SKM-1 treated with dmso at 0.1 percent for 144 hours (cell line): ENCODE results near the gene HHIPL2.

Experiments
- DNase-seq: peaks from one replicate; lab custom pipeline; 2025; ENCODE audit not compliant: unreplicated experiment; lab: John Stamatoyannopoulos, UW

Gene HHIPL2

DNA sequence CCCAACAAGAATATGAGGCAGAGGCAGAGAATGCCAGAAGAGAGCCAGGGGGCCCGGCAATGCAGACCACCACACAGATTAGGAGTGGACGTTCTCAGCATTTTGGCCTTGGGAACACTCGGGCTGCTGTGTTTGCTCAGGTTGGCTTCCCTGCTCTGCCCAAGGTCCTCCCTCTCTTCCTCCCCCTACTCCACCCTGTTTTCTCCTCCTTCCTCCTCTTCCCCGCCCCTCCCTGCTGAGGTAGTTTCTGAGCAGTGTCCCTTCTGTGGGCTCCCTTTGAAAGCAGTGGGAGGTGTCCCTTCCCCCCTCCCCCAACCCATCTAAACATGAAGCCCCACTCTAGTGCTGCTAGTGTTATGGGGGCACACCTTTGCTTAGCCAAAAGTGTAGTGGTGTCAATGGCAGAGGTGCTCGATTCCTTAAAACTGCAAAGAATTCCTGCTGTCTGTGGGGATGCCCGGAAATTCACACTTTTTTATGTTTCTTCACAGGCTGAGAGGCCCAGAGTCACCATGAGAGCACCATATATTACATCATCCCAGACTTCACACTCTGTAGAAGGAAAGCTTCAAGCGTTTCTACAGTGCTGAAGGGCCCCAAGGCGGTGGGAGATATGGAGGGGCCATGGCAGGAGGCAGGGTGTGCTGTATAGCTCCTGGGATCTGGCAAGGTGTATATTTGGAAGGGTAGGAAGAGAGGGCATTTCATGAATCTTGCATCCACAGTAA is at the start of gene HHIPL2:
Gene HHIPL2 (minus strand): TSS at position 161 of the 728 bp plus-strand sequence. CDS start 60 bp downstream, at position 101.
- DNase-seq, result no peak

- no peak for DNase-seq
Observed at GRCh38 chr1:222596696-222597095, 48.8 kb upstream of the HHIPL2 start.

- no peak for DNase-seq
Observed at GRCh38 chr1:222594789-222595188, 46.9 kb upstream of the HHIPL2 start.

GRCh38 chr1:222592171-222592570 is 44.3 kb upstream of the HHIPL2 start:
- no peak for DNase-seq

DNA sequence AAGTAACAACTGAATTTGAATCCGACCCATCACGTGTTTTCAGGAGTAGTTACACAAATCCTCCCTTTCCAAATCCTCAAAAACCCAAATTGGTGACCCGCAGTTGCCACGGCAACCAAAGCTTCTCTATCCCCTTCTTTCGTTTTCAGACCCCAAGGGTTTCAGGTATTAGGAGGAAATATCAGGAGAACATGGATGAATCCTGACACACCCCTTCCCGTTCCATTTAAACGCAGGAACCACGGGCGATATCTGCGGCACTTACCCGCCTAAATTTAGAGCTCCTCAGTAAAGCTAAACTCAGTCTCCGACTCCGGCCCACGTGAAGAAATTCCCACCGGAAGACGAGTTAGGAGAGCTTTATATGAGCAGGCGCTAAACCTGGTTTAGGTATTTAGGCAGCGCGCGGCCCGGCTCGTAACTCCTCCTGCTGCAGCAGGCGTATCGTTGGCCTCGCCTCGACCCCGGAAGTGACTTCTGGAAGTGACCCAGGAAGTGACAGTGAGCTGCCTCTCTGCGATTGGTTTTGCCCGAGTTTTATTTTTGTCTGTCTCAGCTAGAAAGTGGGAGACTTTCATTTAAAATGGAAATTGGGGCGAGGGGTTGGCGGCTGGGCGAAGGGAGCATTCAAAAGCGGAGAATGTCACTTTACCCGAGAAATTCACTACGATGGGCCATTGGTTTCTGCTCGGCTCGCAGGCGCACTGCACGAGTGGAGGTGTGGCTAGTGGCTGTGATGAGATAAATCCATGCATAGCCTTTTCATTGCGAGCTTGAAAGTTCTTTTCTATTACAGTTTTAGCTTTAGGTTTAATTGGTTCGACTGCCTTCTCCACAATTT is 41.8 kb upstream of the HHIPL2 start, which contains the start of gene TAF1A:
Gene TAF1A (minus strand): TSS at position 472 of the 841 bp plus-strand sequence.
- peak; percentile 85 for DNase-seq

GRCh38 chr1:222588135-222588534 is 40.2 kb upstream of the HHIPL2 start:
- no peak for DNase-seq

- DNase-seq, result no peak
Observed at GRCh38 chr1:222586842-222587241, 38.9 kb upstream of the HHIPL2 start.

DNA sequence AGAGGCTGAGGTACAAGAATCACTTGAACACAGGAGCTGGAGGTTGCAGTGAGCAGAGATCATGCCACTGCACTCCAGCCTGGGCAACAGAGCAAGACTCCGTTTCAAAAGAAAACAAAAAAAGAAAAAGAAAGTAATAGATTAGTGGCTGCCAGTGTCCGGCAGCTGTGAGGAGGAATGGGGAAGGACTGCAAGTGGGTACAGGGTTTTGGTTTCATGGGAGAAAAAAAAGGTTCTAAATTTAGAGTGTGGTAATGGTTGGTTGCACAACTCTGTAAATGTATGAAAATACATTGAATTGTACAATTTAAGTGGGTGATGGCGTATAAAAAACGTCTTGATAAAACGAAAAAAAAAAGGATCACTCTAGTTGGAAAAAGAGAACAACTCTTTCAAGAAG is 35.2 kb upstream of the HHIPL2 start:
- DNase-seq, result peak; percentile 82

GRCh38 chr1:222582099-222582774 is 34.3 kb upstream of the HHIPL2 start:
- no peak for DNase-seq

GRCh38 chr1:222579316-222579715 is 31.4 kb upstream of the HHIPL2 start:
- no peak for DNase-seq

DNA sequence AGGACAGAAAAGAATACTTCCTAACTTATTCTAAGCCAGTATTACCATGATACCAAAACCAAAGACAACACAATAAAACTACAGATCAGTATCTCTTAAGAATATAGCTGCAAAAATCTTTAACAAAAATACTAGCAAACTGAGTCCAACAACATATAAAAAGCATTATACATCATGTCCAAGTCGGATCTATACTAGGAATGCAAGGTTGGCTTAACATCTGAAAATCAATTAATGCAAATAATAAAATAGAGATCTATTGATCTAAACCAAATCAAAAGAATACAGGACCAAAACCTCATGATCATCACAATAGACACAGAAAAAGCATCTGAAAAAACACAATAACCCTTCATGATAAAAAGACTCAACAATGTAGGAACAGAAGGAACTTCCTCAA is 22.9 kb upstream of the HHIPL2 start:
- DNase-seq, result no peak

- no peak for DNase-seq
Observed at GRCh38 chr1:222561656-222562055, 13.8 kb upstream of the HHIPL2 start.

- DNase-seq, result no peak
Observed at GRCh38 chr1:222557574-222557973, 9.7 kb upstream of the HHIPL2 start.

DNA sequence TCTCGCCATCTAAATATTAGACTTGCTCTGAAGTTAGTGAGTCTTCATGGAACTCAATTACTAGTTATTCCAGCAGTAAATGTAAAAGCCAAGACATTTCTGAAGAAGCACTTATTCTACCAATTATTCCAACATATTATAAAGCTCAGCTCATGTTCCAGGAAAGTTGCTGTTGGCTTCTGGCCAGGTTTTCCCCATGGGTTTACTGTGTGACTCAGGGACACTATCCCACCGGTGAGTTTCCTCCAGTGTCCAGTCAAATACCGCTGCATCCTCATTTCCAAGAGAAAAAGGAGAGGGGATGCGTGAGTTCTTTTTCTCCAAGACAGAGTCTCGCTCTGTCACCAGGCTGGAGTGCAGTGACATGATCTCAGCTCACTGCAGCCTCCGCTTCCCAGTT is 9.2 kb upstream of the HHIPL2 start:
- no peak for DNase-seq

GRCh38 chr1:222555992-222556615 is 8.2 kb upstream of the HHIPL2 start:
- DNase-seq, result no peak

GRCh38 chr1:222554177-222554576 is 6.3 kb upstream of the HHIPL2 start:
- no peak for DNase-seq

DNA sequence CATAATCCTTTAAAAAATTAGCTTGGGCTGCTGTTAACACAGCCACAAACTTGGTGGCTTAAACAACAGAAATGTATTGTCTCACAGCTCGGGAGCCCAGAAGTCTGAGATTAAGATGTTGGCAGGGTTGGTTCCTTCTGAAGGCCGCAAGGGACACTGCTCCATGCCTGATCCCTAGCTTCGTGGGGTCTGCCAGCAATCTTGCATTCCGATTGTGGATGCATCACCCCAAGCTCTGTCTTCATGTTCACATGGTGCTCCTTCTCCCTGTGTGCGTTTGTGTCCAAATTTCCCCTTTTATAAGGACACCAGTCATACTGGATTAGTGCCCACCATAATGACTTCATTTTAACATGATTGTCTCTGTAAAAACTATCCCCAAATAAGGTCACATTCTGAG is 5.0 kb upstream of the HHIPL2 start:
- no peak for DNase-seq

DNA sequence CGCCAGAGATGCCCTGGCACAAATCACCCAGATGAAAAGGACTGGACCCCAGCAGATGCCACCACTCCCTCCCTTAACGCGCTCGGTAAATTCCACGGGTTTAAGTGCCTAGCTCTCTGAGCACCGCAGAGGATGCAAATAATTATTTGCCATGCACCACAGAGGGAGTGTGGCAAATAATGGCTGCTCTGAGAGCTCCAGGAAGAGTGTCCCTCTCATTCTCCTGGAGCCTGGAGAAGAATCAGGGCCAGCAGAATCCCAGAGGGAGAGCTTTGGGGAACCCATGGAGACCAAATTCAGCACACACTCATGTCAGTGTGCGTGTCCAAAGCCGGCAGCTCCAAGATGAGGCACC is 667 bp downstream of the HHIPL2 start:
- no peak for DNase-seq

DNA sequence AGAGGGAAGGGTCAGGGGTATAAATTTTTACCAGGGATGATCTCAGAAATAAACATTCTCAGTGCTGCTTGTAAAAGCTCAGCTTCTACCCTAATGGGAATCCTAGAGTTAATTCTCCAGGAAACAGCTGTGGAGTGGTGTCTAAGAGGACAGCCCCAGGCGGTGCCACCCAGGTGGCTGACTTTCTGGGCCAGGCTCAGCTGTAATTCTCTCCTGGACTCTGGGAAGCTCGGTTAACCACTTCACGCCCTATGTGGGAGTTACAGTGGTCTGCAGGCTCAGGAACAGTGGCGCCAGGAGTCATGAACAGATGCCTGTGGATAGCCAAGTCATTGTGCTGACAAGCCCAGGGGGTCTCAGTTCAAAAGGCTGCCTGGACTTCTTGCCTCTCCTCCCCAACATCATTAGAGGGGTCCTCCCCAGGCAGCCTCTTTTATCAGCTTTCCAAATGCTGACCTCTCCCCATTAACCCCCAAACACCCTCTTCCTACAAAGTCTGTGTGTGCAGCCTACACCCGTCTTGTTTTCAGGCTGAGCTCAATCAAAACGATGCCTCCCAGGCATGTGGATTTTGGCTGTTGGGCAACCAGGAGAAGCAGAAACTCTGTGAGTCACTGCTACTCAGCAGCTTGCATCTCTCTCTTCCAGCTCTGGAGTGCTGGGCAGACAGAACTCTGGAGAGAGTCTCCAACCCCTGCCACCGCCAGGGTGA is 1.2 kb downstream of the HHIPL2 start:
- DNase-seq, result no peak

DNA sequence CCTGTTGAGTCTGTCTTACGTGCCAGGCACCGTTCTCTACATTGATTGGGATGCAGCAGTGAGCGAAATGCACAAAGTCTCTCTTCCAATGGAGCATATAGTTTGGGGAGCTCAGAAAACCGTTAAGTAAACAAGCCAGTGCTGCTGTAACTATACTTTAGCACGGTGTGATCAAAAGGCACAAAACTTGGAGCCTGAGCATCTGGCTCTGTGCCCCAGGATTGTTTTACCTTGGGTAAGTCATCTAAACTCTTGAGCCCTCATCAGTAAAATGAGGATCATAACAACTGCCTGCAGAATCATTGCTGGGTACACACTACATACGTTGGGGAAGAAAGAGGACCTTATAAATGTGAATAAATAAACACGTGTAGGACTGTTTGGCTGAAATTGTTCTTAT is 1.8 kb downstream of the HHIPL2 start:
- no peak for DNase-seq

DNA sequence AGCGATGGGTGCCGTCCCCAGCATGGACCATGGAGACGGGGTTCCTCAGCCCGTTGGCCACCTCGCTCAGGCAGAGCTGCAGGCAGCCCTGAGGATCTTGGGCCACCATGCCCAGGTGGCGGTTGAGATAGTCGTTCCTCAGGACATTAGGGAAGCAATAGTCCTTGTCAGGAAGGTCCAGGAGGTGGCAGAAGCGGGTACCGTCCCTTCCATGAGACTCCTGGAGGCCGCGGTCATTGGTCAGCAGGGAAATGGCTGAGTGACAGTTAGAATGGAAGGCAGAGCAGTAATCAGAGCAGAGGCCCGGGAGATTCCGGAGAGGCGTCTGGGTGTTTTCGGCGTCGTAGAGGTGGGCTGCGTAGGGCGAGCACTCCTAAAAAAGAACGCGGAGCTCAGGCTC is 4.1 kb downstream of the HHIPL2 start:
- no peak for DNase-seq
